Measurements from ENCODE around the gene IRGC. TPM values are rescaled to one million over a fixed set of nuclear protein-coding genes. Genes with fewer than 3 reads are reported as not detected.

The IRGC gene
- total and polyA plus RNA-seq, 11 donors: not detected

- Histone ChIP-seq H3K27ac (no peak overlapping the region), H3K27me3 (no peaks in the 10 kb centered on the region), H3K4me3 (no peak overlapping the region), H3K4me1 (peaks cover 0 to 2% (median under 1%) of the 10 kb centered on the region in 12 donors), H3K9me3 (no peaks in the 10 kb centered on the region), H3K36me3 (no peaks in the 10 kb centered on the region)
- no peak for TF ChIP-seq POLR2A (IDR thresholded peaks at IDR 0.05)
- TF ChIP-seq CTCF (IDR thresholded peaks at IDR 0.05): no peak
- 75 to 82% (median 76%) methylated on average over 5 of the region's 5 CpGs for WGBS, 4 donors
- no peak for ATAC-seq
- no peak for DNase-seq
- intact Hi-C loops (cut with DNase I): no loop called here
These were observed 4.0 kb downstream of the IRGC start for GRCh38 chr19:43719918-43720317.

- 81 to 87% (median 84%) methylated on average over 10 of the region's 10 CpGs for WGBS, 4 donors
- intact Hi-C loops (cut with DNase I): no loop called here
- no peak for ATAC-seq
These were observed 5.1 kb downstream of the IRGC start for GRCh38 chr19:43720936-43721335.

GRCh38 chr19:43721469-43722048 is 5.7 kb downstream of the IRGC start:
- H3K4me3 ChIP-seq: no peak overlapping the region
- TF ChIP-seq POLR2A (IDR thresholded peaks at IDR 0.05): no peak
- no peak for TF ChIP-seq CTCF (IDR thresholded peaks at IDR 0.05)
- no peak overlapping the region for H3K27ac ChIP-seq
- H3K36me3 ChIP-seq: no peaks in the 10 kb centered on the region
- intact Hi-C loops (cut with DNase I): no loop called here
- no peak for ATAC-seq
- no peaks in the 10 kb centered on the region for H3K9me3 ChIP-seq
- peaks cover 0 to 16% (median 7%) of the 10 kb centered on the region in 12 donors for H3K4me1 ChIP-seq
- H3K27me3 ChIP-seq: no peaks in the 10 kb centered on the region
- no peak for DNase-seq
- WGBS, 4 donors: 91 to 94% (median 92%) methylated on average over 5 of the region's 5 CpGs

More at GRCh38 chr19:43720936-43721335, 5.1 kb downstream of the IRGC start:
- Histone ChIP-seq H3K27me3 (no peaks in the 10 kb centered on the region), H3K36me3 (no peaks in the 10 kb centered on the region), H3K27ac (no peak overlapping the region), H3K9me3 (no peaks in the 10 kb centered on the region), H3K4me3 (no peak overlapping the region), H3K4me1 (peaks cover 0 to 11% (median 7%) of the 10 kb centered on the region in 12 donors)
- TF ChIP-seq CTCF (IDR thresholded peaks at IDR 0.05) (no peak), POLR2A (IDR thresholded peaks at IDR 0.05) (no peak)
- no peak for DNase-seq

GRCh38 chr19:43723588-43723987 is 7.7 kb downstream of the IRGC start:
- DNase-seq (no peak), ATAC-seq (no peak)
- Histone ChIP-seq H3K36me3 (peaks cover 0 to 8% (median 0%) of the 10 kb centered on the region in 9 donors), H3K9me3 (no peaks in the 10 kb centered on the region), H3K27me3 (no peaks in the 10 kb centered on the region), H3K27ac (no peak overlapping the region), H3K4me3 (no peak overlapping the region), H3K4me1 (peaks cover 0 to 20% (median 9%) of the 10 kb centered on the region in 12 donors)
- intact Hi-C loops (cut with DNase I): no loop called here
- 62 to 75% (median 69%) methylated on average over 8 of the region's 8 CpGs for WGBS, 4 donors
- TF ChIP-seq CTCF (IDR thresholded peaks at IDR 0.05) (peak in 6 of 12 donors; percentile 13 to 22 (median 17)), POLR2A (IDR thresholded peaks at IDR 0.05) (no peak)

All from heart left ventricle (tissue), 16 donors.